AML-193 (cell line): Measurements from ENCODE around the gene TMEM208.

Source experiments
- DNase-seq, 2 experiments: peaks; one replicate each; lab custom pipeline; 2025; lab: John Stamatoyannopoulos, UW

TMEM208 gene

DNA sequence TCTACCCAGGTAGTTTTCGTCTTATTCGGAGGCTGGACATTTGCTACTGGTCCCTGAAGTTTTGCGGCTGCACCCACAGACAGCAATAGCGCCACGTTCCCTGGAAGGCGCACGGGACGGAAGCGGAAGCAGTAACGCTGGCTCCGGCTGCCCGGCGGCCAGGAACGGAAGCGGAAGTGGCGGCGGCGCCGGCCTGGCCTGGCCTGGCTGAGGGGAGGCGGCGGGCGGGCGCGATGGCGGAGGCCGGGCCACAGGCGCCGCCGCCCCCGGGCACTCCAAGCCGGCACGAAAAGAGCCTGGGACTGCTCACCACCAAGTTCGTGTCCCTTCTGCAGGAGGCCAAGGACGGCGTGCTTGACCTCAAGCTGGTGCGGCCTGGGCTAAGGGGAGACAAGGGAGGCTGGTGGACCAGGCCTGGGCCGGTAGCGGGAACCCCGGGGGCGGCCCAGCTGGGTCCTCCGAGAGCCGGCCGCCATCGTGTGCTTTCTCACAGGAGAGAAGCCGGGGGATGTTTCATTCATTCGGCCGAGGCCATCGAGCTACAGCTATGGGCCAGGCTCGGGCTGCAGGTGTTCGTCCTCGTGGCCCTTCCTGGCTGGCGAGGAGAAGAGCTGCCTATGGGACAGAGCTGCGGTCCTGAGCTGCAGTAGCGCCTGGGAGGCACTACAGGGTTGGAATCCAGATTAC, 34.8 kb upstream of the TMEM208 start, which contains the start of gene E2F4:
Gene E2F4 (plus strand): TSS at position 161 of the 687 bp plus-strand sequence. CDS start 73 bp downstream, at position 234.
- peak; percentile 86 to 92 for DNase-seq

DNA sequence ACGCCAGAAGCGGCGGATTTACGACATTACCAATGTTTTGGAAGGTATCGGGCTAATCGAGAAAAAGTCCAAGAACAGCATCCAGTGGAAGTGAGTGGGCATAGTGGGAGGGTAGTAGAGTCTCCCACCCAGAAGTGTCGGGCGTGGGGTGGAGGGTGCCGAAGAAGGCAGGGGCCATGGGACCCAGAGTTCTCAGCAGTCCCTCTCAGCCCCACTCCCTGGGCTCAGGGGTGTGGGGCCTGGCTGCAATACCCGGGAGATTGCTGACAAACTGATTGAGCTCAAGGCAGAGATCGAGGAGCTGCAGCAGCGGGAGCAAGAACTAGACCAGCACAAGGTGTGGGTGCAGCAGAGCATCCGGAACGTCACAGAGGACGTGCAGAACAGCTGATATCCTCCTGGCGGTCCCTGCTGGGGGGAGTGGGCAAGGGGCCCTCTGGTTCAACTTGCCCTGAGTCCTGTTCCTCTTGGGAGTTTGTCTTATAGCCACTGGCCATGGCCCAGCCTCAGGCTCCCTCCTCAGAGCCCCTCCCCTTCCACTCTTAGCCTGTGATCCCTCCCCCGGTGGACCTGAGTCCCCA, 34.1 kb upstream of the TMEM208 start:
- DNase-seq = no peak

DNA sequence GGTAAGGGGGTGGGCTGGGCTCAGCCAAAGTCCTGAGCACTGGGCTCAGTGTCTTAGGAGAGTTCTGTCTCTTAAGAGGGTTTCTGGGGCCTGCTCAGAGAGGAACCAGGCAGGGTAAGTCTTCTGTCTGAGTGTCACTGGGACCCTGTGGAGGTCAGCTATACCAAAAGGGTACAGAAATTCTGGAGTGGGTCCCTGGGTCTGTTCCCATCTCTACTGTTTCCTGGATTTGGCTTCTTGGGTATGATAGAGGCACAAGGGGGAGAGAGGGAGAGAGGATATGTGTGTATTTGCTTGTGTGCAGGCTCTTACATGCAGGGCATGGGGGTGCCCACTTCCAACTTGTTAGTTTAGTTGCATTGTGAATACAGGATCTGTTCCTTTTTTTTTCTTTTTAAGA, 33.4 kb upstream of the TMEM208 start:
- DNase-seq = no peak

DNA sequence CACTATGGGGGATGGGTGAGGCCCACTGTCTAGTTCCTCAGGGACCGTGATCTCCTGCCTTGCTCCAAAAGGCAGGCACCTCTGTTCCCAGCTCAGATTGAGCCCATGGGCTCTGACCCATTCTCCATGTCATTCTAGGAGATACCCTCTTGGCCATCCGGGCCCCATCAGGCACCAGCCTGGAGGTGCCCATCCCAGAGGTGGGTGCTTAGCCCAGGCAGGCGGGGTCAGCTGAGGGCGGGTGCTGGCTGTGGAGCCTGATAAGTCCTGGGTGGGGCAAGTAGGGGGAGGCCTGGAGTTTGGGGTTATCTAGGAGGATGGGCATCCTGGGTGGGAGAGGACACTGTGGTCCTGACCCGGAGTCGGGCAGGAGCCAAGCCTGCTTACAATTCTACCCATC, 32.7 kb upstream of the TMEM208 start:
- no peak for DNase-seq

DNA sequence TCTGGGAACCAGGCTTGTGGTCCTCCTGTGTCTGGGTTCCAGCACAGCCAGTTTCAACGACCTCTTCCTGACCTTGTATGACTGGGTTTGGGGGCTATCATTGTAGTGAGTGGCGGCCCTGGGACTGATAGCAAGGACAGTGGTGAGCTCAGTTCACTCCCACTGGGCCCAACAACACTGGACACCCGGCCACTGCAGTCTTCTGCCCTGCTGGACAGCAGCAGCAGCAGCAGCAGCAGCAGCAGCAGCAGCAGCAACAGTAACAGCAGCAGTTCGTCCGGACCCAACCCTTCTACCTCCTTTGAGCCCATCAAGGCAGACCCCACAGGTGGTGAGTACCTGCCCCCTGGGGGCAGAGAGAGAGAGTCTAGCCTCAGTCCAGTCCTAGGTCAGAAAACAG, 31.3 kb upstream of the TMEM208 start:
- no peak for DNase-seq

DNA sequence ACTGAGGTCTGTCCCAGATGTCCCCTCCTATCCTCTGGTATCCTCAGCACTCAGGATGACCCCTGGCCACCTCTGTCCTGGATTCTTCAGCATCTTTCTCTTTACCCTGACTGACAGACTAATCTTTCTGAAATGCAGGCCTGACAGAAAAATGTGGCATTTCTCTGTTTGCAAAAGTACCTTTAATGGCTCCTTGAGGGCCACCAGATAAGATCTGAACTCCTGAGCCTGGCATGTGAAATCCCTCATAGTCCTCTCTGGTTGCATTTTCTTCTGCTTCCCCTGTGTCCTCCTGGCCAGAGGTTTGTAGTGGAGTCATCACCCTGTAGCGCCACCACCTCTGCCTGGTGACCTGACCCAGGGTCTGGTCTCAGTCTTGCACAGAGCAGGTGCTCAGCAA, 30.0 kb upstream of the TMEM208 start:
- DNase-seq = no peak

DNA sequence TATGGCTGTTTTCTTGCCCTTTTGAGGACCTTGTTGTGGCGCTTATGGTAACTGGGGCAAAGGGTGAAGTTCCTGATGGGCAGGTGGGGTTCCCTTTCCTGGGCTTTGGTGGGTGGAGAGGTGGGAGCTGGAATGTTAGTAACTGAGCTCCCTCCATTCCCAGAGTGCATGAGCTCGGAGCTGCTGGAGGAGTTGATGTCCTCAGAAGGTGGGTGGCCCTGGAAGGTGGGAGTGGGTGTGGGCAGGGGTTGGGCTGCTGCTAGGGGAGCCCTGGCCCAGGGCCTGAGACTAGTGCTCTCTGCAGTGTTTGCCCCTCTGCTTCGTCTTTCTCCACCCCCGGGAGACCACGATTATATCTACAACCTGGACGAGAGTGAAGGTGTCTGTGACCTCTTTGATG, 29.2 kb upstream of the TMEM208 start:
- no peak for DNase-seq

DNA sequence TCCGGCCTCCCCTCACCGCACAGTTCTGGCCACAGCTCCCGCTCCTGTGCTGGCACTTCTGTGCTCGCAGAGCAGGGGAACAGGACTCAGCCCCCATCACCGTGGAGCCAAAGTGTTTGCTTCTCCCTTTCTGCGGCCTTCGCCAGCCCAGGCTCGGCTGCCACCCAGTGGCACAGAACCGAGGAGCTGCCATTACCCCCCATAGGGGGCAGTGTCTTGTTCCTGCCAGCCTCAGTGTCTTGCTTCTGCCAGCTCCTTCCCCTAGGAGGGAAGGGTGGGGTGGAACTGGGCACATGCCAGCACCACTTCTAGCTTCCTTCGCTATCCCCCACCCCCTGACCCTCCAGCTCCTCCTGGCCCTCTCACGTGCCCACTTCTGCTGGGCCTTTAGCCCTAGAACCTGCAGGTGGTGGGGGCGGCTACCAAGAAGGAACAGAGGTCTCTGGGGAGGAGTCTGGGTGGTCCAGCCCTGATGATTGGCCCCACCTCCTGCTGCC, 28.6 kb upstream of the TMEM208 start:
- DNase-seq = peak in 1 of 2 experiments; percentile 36

DNA sequence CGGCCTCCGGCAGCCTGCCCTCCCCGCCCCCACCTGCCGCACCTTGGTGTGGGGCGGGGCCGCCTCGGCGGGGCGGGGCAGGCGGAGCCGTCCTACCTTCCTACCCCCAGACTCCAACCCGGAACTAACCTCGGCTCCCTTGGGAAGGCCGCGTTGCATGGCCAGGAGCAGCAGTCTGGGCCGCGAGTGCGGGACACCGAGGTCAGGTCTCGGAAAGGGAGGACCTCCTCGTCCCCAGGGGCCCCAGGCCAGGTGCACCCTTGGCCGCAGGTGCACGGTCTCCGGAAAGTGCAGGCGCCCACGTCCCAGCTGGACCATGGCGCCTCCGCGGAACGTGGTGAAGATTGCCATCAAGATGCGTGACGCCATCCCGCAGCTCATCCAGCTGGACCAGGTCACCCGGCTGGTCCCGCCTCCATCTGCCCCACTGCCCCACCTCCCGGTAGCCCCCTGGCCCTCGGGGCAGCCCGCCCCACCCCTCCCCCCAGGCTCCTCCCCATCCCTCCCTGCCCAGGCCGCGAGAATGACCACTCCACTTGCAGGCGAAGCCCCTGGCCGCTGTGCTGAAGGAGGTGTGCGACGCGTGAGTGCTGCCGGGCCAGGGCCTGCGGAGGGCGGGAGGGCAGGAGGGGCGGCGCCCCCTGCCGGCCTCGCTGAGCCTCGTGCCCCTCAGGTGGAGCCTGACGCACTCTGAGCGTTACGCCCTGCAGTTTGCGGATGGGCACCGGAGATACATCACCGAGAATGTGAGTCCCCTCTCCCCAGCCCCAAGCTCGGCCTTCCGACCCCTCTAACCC, 27.7 kb upstream of the TMEM208 start, which contains the start of gene ELMO3:
Gene ELMO3 (plus strand): TSS at position 121 of the 797 bp plus-strand sequence. CDS start 196 bp downstream, at position 317.
- no peak for DNase-seq

DNA sequence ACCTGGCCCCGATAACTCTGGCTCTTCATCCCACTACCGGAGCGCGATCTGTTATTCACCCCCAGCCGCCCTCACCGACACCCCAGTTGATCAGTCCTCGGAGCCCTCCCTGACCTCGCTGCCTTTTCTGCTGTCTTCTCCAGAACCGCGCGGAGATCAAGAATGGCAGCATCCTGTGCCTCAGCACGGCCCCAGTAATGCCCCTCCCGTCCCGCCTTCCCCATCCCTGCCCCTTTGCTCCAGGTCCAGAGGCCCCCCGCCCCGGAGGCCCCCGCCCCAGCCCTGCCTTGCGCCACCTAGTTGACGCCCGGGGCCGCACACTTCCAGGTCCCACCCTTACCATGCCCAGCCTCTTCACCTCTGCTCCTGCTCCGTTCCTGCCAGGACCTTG, 27.1 kb upstream of the TMEM208 start:
- no peak for DNase-seq

DNA sequence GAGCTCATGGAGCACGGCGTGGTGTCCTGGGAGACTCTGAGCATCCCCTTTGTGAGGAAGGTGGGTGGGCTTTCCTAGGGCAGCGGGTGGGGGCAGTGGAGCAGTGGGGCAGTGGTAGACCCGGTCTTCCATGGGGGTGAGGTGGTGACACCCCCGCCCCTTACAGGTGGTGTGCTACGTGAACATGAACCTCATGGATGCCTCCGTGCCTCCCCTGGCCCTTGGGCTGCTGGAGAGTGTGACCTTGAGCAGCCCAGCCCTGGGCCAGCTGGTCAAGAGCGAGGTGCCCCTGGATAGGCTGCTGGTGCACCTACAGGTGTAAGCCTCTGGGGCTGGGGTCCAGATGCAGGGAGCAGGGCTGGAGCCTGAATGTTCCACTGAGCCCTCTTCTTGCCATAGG, 26.4 kb upstream of the TMEM208 start:
- DNase-seq = no peak

DNA sequence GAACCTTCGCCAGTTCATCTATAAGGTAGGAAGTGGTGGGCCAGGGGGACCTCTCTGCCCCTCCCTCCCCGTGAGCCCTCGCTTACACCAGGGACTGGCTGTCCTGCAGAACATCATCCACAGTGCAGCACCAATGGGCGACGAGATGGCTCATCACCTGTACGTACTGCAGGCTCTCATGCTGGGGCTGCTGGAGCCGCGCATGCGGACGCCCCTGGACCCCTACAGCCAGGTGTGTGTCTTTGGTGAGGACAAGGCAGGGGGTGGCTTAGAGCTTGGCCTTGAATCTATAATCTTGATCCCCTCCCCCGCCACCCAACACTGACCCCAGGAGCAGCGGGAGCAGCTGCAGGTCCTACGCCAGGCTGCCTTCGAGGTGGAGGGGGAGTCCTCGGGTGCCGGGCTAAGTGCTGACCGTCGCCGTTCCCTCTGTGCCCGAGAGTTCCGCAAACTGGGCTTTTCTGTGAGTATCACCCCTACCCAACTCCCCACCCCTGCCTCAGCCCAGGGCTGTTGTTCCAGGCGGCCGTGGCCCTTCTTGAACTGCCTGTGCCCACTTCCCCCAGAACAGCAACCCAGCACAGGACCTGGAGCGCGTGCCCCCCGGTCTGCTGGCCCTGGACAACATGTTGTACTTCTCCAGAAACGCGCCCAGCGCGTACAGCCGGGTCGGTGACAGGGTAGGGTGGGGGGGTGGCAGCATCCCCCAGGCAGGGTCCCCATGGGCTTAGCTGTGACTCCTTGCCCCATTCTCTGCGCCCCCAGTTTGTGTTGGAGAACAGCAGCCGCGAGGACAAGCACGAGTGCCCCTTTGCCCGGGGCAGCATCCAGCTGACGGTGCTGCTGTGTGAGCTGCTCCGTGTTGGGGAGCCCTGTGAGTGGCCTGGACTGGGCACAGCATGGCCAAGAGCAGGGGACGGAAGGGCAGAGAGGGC, 25.3 kb upstream of the TMEM208 start:
- no peak for DNase-seq

DNA sequence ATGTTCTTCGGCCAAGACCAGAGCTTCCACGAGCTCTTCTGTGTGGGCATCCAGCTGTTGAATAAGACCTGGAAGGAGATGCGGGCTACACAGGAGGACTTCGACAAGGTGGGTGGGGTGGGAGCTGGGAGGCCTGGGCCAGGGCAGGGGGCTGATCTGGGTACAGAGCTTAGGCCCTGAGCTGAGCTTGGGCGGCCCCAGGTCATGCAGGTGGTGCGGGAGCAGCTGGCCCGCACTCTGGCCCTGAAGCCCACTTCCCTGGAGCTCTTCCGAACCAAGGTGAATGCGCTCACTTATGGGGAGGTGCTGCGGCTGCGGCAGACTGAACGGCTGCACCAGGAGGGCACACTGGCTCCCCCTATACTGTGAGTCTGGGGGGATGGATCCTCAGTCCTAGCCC, 24.5 kb upstream of the TMEM208 start:
- no peak for DNase-seq

DNA sequence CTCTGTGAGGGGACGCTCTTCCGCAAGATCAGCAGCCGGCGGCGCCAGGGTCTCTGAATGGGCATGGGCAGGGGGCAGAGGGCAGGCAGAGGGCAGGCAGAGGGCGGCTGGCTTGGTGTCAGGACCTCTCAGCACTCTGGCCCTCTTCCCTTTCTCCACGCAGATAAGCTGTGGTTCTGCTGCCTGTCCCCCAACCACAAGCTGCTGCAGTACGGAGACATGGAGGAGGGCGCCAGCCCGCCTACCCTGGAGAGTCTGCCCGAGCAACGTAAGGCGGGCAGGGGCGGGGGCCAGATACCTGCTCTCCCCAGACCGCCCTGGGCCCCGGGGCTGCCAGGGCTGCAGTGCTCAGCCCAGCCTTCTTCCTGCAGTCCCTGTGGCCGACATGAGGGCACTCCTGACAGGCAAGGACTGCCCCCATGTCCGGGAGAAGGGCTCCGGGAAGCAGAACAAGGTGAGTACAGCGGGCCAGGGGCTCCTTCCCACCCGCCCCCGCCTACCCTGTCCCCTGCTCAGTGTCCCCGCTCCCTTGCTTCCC, 23.9 kb upstream of the TMEM208 start:
- no peak for DNase-seq

DNA sequence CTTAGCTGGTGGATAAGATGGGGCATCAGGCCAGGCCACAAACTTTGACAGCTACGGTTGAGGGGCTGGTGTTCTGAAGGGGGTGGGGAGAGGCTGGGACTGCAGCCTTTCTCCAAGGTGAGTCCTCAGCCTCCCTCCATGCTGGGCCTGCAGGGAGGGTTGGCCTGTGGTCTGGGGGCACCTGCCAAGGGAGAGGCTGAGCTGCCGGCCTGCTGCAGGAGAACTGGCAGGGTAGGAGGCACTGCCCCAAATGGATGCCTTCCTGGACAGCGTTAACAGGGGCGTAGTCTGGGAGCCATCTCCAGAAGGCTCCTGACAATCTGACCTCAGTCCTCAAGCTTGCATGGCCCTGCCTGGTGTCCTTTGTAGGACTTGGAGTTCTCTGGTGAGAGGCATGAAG, 22.9 kb upstream of the TMEM208 start:
- no peak for DNase-seq

DNA sequence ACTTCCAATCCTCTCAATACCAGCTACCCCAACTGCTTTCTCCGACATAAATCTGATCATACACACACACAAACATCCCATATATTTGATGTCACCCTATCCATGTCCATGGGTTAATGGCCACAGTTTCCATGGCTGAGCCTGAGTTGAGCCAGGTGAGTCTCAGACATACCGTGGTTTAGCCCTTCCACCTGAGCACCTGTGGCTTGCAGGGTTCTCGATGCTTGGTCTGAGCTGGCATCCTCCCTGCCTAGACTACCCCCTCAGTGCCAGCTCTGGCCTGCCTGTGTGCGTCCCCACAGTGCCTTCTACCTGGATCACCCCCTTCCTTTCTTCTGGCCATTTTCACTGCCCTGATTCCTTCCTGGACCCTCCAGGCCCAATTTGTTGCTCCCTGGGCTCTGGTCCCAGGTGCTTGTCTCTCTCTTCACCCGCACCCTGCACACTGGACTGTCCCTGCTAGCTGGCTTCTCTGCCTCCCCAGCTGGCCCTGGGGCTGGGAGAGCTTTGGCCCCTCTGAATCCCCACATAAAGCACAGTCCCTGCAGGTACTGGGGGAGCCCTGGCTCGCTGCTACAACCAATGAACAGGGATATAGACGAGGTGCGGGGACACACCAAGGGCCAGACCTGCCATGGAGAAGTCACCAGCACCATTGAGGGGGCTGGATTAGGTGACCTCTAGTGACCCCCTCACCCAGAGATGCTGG, 20.6 kb upstream of the TMEM208 start:
- no peak for DNase-seq

DNA sequence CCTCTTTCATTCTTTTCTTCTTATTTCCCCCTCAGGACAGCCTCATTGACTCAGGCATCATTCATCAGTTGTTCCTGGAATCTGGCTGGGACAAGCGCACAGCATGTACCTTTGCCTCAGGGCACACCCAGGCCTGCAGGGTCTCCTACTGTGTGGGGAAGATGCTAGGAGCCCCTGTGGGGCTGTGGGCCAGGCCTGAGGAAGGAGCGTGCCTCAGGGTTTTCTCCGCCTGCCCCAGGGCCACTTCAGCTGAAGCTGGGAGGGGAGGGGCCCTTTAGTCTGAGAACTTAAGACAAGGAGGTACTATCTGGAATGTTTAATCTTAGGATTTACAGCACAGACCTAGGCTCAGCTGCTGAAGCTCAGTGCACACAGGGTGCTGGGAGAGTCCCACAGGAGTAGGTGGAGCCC, 20.1 kb upstream of the TMEM208 start:
- DNase-seq = no peak

DNA sequence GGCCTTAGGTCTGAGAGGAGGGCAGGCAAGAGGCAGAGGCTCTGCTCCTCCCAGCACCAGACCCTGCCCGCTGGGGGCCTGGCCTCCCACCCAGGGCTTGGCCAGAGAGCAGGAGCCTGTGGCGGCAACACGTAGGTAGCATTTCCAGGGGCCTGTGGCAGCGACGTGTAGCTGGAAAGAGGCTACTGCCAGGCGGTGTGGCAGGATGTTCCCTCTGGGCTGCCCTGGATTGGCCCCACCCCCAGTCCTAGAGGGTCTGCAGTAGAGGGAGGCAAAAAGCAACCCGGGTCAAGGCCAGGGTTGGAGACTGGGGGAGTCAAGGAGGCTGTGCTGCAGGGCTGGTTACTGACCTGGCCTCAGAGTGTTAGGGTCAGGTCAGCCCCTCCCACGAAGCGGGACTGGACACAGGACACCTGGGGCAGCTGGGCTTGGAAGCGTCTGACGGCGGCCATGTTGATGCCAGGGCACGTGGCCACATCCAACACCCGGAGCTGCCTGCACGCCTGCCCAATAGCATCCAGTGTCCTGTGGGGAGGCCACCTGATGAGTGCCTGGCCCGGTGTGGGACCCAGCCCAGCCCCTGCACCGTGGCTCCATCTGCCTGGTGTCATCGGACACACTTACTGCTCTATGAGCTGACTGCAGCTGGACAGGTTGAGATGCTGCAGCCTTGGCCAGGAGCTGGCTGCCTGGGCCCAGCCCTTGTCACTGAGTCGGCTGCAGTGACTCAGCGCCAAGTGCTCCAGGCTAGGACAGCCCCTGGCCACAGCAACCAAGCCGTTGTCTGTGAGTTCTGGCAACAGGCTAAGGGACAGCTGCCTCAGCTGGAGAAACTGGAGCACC, 19.5 kb upstream of the TMEM208 start:
- no peak for DNase-seq

DNA sequence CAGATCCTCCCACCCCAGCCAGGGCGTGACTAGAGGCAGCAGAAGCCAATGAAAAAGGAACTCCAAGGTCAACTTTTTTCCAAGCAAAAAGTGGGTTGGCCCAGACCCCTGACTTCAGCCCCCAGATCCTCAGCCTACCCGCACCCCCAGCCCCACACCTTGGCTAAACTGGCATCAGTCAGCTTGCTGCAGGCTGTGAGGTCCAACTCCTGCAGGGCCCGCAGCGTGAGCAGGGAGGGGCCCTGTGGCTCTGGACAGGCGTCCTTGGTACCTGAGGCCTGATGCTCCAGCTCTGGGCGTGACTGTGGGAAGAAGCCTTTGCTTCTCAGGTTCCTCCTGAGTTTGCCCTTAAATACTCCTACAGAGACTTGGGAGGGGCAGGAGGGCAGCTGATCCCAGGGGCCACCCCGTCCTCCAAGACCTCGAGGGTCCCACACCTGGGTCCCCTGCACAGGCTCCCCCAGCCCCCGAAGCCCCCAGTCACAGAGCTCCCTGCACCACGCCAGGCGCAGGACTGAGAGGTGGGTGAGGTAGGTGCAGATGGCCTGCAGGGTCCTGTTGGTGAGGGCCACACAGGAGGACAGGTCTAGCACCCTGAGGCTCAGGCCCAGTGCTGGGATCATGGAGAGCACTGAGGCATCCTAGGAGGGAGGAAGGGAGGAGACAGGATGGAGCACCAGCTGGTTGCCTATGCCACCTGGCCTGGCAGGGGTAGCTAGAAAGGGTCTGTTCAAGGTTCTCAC, 18.6 kb upstream of the TMEM208 start:
- no peak for DNase-seq
